Activated T-cell treated with anti-CD3 and anti-CD28 coated beads, Interleukin-2, amount 50 U/mL, for 24 hours (primary cell): ENCODE measurements around the gene WWC2.

ENCODE experiments used
- DNase-seq: peaks from one replicate; pipeline ENCODE4 v3.0.0-alpha.2; 2020
- H3K27ac Mint-ChIP-seq: 2 replicates; pipeline ENCODE4 v1.8.0; 2020; ENCODE audit warnings: mild to moderate bottlenecking, mixed read lengths
- H3K27me3 Mint-ChIP-seq: 2 replicates; pipeline ENCODE4 v1.8.0; 2020; ENCODE audit warnings: mixed read lengths
- H3K36me3 Mint-ChIP-seq: 2 replicates; pipeline ENCODE4 v1.8.0; 2020; ENCODE audit warnings: low read depth, mixed read lengths
- H3K4me1 Mint-ChIP-seq: 2 replicates; pipeline ENCODE4 v1.8.0; 2020; ENCODE audit warnings: low read depth, mixed read lengths
- H3K4me3 Mint-ChIP-seq: 2 replicates; pipeline ENCODE4 v1.8.0; 2020; ENCODE audit warnings: mild to moderate bottlenecking, moderate library complexity, mixed read lengths
- H3K9me3 Mint-ChIP-seq: 2 replicates; pipeline ENCODE4 v1.8.0; 2020; ENCODE audit warnings: mixed read lengths

WWC2 gene

GRCh38 chr4:183266371-183266770, 167.3 kb downstream of the WWC2 start:
- H3K36me3 Mint-ChIP-seq, result peaks cover 2% of the 10 kb centered on the region
- peaks cover 5% of the 10 kb centered on the region for H3K4me1 Mint-ChIP-seq
- no peaks in the 10 kb centered on the region for H3K9me3 Mint-ChIP-seq
- no peaks in the 10 kb centered on the region for H3K27me3 Mint-ChIP-seq
- DNase-seq, result no peak
- H3K27ac Mint-ChIP-seq, result no peak overlapping the region
- no peak overlapping the region for H3K4me3 Mint-ChIP-seq

- Mint-ChIP-seq H3K36me3 (peaks cover 4% of the 10 kb centered on the region), H3K4me3 (no peak overlapping the region), H3K9me3 (no peaks in the 10 kb centered on the region), H3K27me3 (no peaks in the 10 kb centered on the region), H3K27ac (no peak overlapping the region), H3K4me1 (no peaks in the 10 kb centered on the region)
- DNase-seq, result no peak
Measured at GRCh38 chr4:183268556-183268955, 169.5 kb downstream of the WWC2 start.

GRCh38 chr4:183272384-183272783, 173.3 kb downstream of the WWC2 start:
- Mint-ChIP-seq H3K4me3 (no peak overlapping the region), H3K36me3 (peaks cover 29% of the 10 kb centered on the region), H3K27me3 (no peaks in the 10 kb centered on the region), H3K4me1 (no peaks in the 10 kb centered on the region), H3K27ac (no peak overlapping the region), H3K9me3 (peaks cover 18% of the 10 kb centered on the region)
- no peak for DNase-seq

GRCh38 chr4:183276106-183276505, 177.0 kb downstream of the WWC2 start:
- Mint-ChIP-seq H3K9me3 (peaks cover 18% of the 10 kb centered on the region), H3K4me3 (no peak overlapping the region), H3K27ac (no peak overlapping the region), H3K27me3 (no peaks in the 10 kb centered on the region), H3K4me1 (no peaks in the 10 kb centered on the region), H3K36me3 (peaks cover 29% of the 10 kb centered on the region)
- DNase-seq, result no peak

- no peaks in the 10 kb centered on the region for H3K9me3 Mint-ChIP-seq
- H3K27ac Mint-ChIP-seq, result no peak overlapping the region
- peaks cover 5% of the 10 kb centered on the region for H3K36me3 Mint-ChIP-seq
- H3K27me3 Mint-ChIP-seq, result no peaks in the 10 kb centered on the region
- DNase-seq, result no peak
- H3K4me3 Mint-ChIP-seq, result no peak overlapping the region
- H3K4me1 Mint-ChIP-seq, result no peaks in the 10 kb centered on the region
Measured at GRCh38 chr4:183284258-183284785, 185.3 kb downstream of the WWC2 start.

- no peak for DNase-seq
- Mint-ChIP-seq H3K4me3 (no peak overlapping the region), H3K27ac (no peak overlapping the region), H3K4me1 (no peaks in the 10 kb centered on the region), H3K9me3 (no peaks in the 10 kb centered on the region), H3K36me3 (peaks cover 5% of the 10 kb centered on the region), H3K27me3 (no peaks in the 10 kb centered on the region)
Measured at GRCh38 chr4:183284965-183285364, 185.9 kb downstream of the WWC2 start.

- H3K4me1 Mint-ChIP-seq, result no peaks in the 10 kb centered on the region
- H3K27ac Mint-ChIP-seq, result no peak overlapping the region
- H3K9me3 Mint-ChIP-seq, result no peaks in the 10 kb centered on the region
- H3K36me3 Mint-ChIP-seq, result peaks cover 4% of the 10 kb centered on the region
- H3K27me3 Mint-ChIP-seq, result no peaks in the 10 kb centered on the region
- no peak overlapping the region for H3K4me3 Mint-ChIP-seq
- DNase-seq, result no peak
Measured at GRCh38 chr4:183285886-183286285, 186.8 kb downstream of the WWC2 start.

- H3K27ac Mint-ChIP-seq, result no peak overlapping the region
- H3K4me3 Mint-ChIP-seq, result no peak overlapping the region
- no peaks in the 10 kb centered on the region for H3K27me3 Mint-ChIP-seq
- no peaks in the 10 kb centered on the region for H3K9me3 Mint-ChIP-seq
- peaks cover 4% of the 10 kb centered on the region for H3K36me3 Mint-ChIP-seq
- no peaks in the 10 kb centered on the region for H3K4me1 Mint-ChIP-seq
- no peak for DNase-seq
Measured at GRCh38 chr4:183286590-183287308, 187.7 kb downstream of the WWC2 start.

GRCh38 chr4:183287309-183287659, 188.2 kb downstream of the WWC2 start:
- Mint-ChIP-seq H3K4me1 (no peaks in the 10 kb centered on the region), H3K27me3 (no peaks in the 10 kb centered on the region), H3K27ac (no peak overlapping the region), H3K4me3 (no peak overlapping the region), H3K9me3 (no peaks in the 10 kb centered on the region), H3K36me3 (peaks cover 4% of the 10 kb centered on the region)
- no peak for DNase-seq

- H3K27me3 Mint-ChIP-seq, result no peaks in the 10 kb centered on the region
- H3K36me3 Mint-ChIP-seq, result peaks cover 4% of the 10 kb centered on the region
- no peaks in the 10 kb centered on the region for H3K9me3 Mint-ChIP-seq
- no peak overlapping the region for H3K4me3 Mint-ChIP-seq
- no peak for DNase-seq
- no peak overlapping the region for H3K27ac Mint-ChIP-seq
- no peaks in the 10 kb centered on the region for H3K4me1 Mint-ChIP-seq
Measured at GRCh38 chr4:183287677-183288076, 188.6 kb downstream of the WWC2 start.

GRCh38 chr4:183288955-183289354, 189.9 kb downstream of the WWC2 start:
- Mint-ChIP-seq H3K4me1 (no peaks in the 10 kb centered on the region), H3K27ac (no peak overlapping the region), H3K36me3 (peaks cover 4% of the 10 kb centered on the region), H3K4me3 (no peak overlapping the region), H3K9me3 (no peaks in the 10 kb centered on the region), H3K27me3 (no peaks in the 10 kb centered on the region)
- DNase-seq, result no peak

GRCh38 chr4:183289688-183290087, 190.6 kb downstream of the WWC2 start:
- Mint-ChIP-seq H3K4me1 (no peaks in the 10 kb centered on the region), H3K27ac (no peak overlapping the region), H3K9me3 (no peaks in the 10 kb centered on the region), H3K4me3 (no peak overlapping the region), H3K27me3 (no peaks in the 10 kb centered on the region), H3K36me3 (peaks cover 4% of the 10 kb centered on the region)
- DNase-seq, result no peak

GRCh38 chr4:183291070-183291469, 192.0 kb downstream of the WWC2 start:
- H3K4me3 Mint-ChIP-seq, result no peak overlapping the region
- H3K36me3 Mint-ChIP-seq, result peaks cover 4% of the 10 kb centered on the region
- no peaks in the 10 kb centered on the region for H3K9me3 Mint-ChIP-seq
- H3K27me3 Mint-ChIP-seq, result no peaks in the 10 kb centered on the region
- no peak for DNase-seq
- H3K27ac Mint-ChIP-seq, result no peak overlapping the region
- no peaks in the 10 kb centered on the region for H3K4me1 Mint-ChIP-seq

- no peaks in the 10 kb centered on the region for H3K36me3 Mint-ChIP-seq
- H3K9me3 Mint-ChIP-seq, result no peaks in the 10 kb centered on the region
- no peak overlapping the region for H3K4me3 Mint-ChIP-seq
Measured at GRCh38 chr4:183295711-183296110, 196.7 kb downstream of the WWC2 start.

GRCh38 chr4:183297675-183298074, 198.6 kb downstream of the WWC2 start:
- H3K36me3 Mint-ChIP-seq, result no peaks in the 10 kb centered on the region
- no peaks in the 10 kb centered on the region for H3K4me1 Mint-ChIP-seq
- no peaks in the 10 kb centered on the region for H3K27me3 Mint-ChIP-seq
- DNase-seq, result no peak
- no peaks in the 10 kb centered on the region for H3K9me3 Mint-ChIP-seq
- H3K4me3 Mint-ChIP-seq, result no peak overlapping the region
- no peak overlapping the region for H3K27ac Mint-ChIP-seq

More at GRCh38 chr4:183295711-183296110, 196.7 kb downstream of the WWC2 start:
- H3K4me1 Mint-ChIP-seq, result no peaks in the 10 kb centered on the region
- no peak overlapping the region for H3K27ac Mint-ChIP-seq
- no peaks in the 10 kb centered on the region for H3K27me3 Mint-ChIP-seq
- no peak for DNase-seq

- no peaks in the 10 kb centered on the region for H3K27me3 Mint-ChIP-seq
- DNase-seq, result no peak
- H3K4me1 Mint-ChIP-seq, result no peaks in the 10 kb centered on the region
- no peak overlapping the region for H3K4me3 Mint-ChIP-seq
- H3K36me3 Mint-ChIP-seq, result no peaks in the 10 kb centered on the region
- no peaks in the 10 kb centered on the region for H3K9me3 Mint-ChIP-seq
- H3K27ac Mint-ChIP-seq, result no peak overlapping the region
Measured at GRCh38 chr4:183299464-183299863, 200.4 kb downstream of the WWC2 start.
